Kidney (tissue), 14 donors: Measurements from ENCODE around the gene ZNF467. TPM values are rescaled to one million over a fixed set of nuclear protein-coding genes. Genes with fewer than 3 reads are reported as not detected.

ENCODE experiments used
- DNase-seq, 5 donors: peaks; one replicate each; pipeline ENCODE4 v3.0.0-alpha.2; 2013 to 2020
- FAIRE-seq: peaks from 2 replicates; lab custom pipeline; 2012; peaks lifted over from hg19 to GRCh38; lab: Jason Lieb, UNC
- H3K27ac ChIP-seq, 2 donors: one replicate each; pipeline ENCODE4 v1.7.0; 2013; ENCODE audit warnings: low read depth in 2 of 2, low read length in 2 of 2, inconsistent platforms in 1 of 2
- H3K27me3 ChIP-seq: one replicate; pipeline ENCODE4 v1.7.1; 2013; ENCODE audit warnings: low read length, inconsistent platforms; ENCODE audit not compliant: control insufficient read depth, insufficient read depth
- H3K36me3 ChIP-seq, 3 donors: one replicate each; pipeline versions ENCODE4 v1.7.0 to v1.7.1; 2013; ENCODE audit warnings: low read length in 3 of 3, control low read depth in 1 of 3, inconsistent platforms in 1 of 3; ENCODE audit not compliant: insufficient read depth in 3 of 3, control insufficient read depth in 2 of 3
- H3K4me1 ChIP-seq, 3 donors: one replicate each; pipeline versions ENCODE4 v1.7.0 to v1.7.1; 2013; ENCODE audit warnings: low read length in 3 of 3, inconsistent platforms in 1 of 3, low read depth in 1 of 3; ENCODE audit not compliant: control insufficient read depth in 2 of 3, insufficient read depth in 2 of 3
- H3K4me3 ChIP-seq, 3 donors: one replicate each; pipeline versions ENCODE4 v1.7.0 to v1.8.1; 2013; ENCODE audit warnings: low read length in 3 of 3, control low read depth in 1 of 3, inconsistent platforms in 1 of 3
- H3K9ac ChIP-seq, 3 donors: one replicate each; pipeline versions ENCODE4 v1.7.0 to v1.7.1; 2013; ENCODE audit warnings: low read length in 3 of 3, control low read depth in 1 of 3, inconsistent platforms in 1 of 3
- H3K9me3 ChIP-seq, 3 donors: one replicate each; pipeline versions ENCODE4 v1.7.0 to v1.7.1; 2013; ENCODE audit warnings: low read length in 3 of 3, control low read depth in 1 of 3, inconsistent platforms in 1 of 3; ENCODE audit not compliant: control insufficient read depth in 2 of 3, insufficient read depth in 1 of 3
- intact Hi-C: fragments of 100-400 bp; cut with DNase I; formaldehyde crosslinking; loops from one replicate; pipeline ENCODE4 v1.11.1; 2022
- polyA plus RNA-seq: library from polyadenylated mRNA; stranded (reverse); fragments of 350-450 nt; fragmentation: Illumina TruSeq; extraction: RNeasy Lipid Tissue Mini Kit (QIAGEN cat#74804); gene quantifications from one replicate; pipeline ENCODE4 v1.2.3, GENCODE V29; 2014; ENCODE audit warnings: low read depth, low replicate concordance; ENCODE audit not compliant: insufficient read depth
- total RNA-seq: library from RNA; stranded (reverse); fragmentation: NEBNext Ultra II Directional; extraction: Animal tissue kit (Norgen Biotek cat#: 25700); gene quantifications from one replicate; pipeline ENCODE4 v1.2.1, GENCODE V29; 2021
- TF ChIP-seq, protein P1 (sequence below): IDR thresholded peaks from 3 replicates; pipeline ENCODE4 v1.5.1; 2012; ENCODE audit warnings: mild to moderate bottlenecking, moderate library complexity, borderline replicate concordance; ENCODE audit not compliant: insufficient read depth; ENCODE audit errors: extremely low read depth
- donor health status: control.
- donor health status: control.
- donor health status: control.
- donor health status: control.
- donor health status: control.
- donor health status: DM: yes; HTN: yes; CAD: no.
- donor health status: Normal renal cell carcinoma (clear cell type).

ZNF467 gene
- total and polyA plus RNA-seq, 2 donors from 2014 or later: 15.0 to 24.5 TPM

DNA sequence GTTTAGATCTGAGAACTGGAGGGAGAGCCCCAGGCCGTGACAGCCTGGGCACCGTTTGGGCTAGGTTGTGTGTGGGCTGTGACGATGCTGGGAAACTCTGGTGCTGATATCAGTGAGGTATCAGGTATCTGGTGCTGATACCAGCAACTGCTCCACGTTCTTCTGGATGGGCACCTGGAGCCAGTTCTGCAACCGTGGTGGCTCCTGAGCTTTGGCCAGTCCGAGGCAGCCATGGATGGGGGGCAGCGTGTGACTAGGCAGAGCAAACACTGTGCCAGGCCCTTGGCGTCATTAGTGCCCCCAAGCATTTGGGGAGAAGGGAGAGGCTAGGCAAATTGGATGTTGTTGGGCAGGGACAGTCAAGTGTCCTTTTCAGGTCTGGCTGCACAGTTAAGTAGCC, 57.9 kb downstream of the ZNF467 start:
- Histone ChIP-seq H3K4me3 (peak overlapping the region; percentile 47 to 75 (median 72)), H3K27me3 (no peaks in the 10 kb centered on the region), H3K4me1 (peaks cover 0 to 21% (median 6%) of the 10 kb centered on the region in 3 donors), H3K9me3 (peaks cover 0 to under 1% (median 0%) of the 10 kb centered on the region in 3 donors), H3K36me3 (no peaks in the 10 kb centered on the region), H3K9ac (peak overlapping the region in 1 of 3 donors; percentile 72), H3K27ac (no peak overlapping the region)
- TF ChIP-seq, protein P1, sequence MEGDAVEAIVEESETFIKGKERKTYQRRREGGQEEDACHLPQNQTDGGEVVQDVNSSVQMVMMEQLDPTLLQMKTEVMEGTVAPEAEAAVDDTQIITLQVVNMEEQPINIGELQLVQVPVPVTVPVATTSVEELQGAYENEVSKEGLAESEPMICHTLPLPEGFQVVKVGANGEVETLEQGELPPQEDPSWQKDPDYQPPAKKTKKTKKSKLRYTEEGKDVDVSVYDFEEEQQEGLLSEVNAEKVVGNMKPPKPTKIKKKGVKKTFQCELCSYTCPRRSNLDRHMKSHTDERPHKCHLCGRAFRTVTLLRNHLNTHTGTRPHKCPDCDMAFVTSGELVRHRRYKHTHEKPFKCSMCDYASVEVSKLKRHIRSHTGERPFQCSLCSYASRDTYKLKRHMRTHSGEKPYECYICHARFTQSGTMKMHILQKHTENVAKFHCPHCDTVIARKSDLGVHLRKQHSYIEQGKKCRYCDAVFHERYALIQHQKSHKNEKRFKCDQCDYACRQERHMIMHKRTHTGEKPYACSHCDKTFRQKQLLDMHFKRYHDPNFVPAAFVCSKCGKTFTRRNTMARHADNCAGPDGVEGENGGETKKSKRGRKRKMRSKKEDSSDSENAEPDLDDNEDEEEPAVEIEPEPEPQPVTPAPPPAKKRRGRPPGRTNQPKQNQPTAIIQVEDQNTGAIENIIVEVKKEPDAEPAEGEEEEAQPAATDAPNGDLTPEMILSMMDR: no peak
- FAIRE-seq (no peak), DNase-seq (peak in 1 of 5 donors; percentile 10)
- intact Hi-C loops: no loop called here

DNA sequence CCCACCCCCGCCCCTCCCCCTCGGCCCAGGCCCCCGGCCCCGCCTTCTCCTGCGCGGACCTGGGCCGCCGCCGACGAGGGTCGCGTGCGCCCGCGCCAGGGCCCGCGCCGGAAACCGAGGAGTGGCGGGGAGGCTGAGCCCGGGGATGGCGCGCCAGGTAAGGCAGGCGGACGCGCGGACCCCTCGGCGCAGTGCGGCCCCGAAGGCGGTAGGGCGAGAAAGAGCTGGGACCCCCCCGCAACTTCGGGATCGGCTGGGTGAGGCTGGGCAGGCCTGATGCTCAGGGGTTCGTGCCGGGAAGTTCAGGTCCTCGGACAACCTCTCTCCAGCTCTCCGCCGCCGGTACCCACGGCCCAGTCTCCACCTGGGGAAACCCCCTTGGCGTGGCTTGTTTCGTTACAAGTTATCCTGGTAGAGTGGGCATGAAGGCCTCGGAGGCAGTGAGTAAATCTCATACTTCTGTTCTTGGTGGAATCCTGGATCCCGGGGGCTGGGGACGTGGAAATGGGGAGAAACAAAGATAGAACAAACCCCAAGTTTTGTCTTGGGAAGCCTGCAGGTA, 58.4 kb downstream of the ZNF467 start:
- H3K36me3 ChIP-seq: no peaks in the 10 kb centered on the region
- no peak for FAIRE-seq
- TF ChIP-seq, protein P1: no peak
- no peaks in the 10 kb centered on the region for H3K27me3 ChIP-seq
- H3K4me3 ChIP-seq: peak overlapping the region; percentile 47 to 75 (median 72)
- H3K27ac ChIP-seq: peak overlapping the region in 1 of 2 donors; percentile 51
- H3K9me3 ChIP-seq: peaks cover 0 to 3% (median 0%) of the 10 kb centered on the region in 3 donors
- intact Hi-C loops: no loop called here
- DNase-seq: peak in 1 of 5 donors; percentile 88
- peaks cover 0 to 17% (median 2%) of the 10 kb centered on the region in 3 donors for H3K4me1 ChIP-seq
- H3K9ac ChIP-seq: peak overlapping the region; percentile 22 to 72 (median 72)

Other genes with a start within 250 kb of the ZNF467 start
- gene ZNF862, start 64.8 kb upstream of the ZNF467 start, total RNA-seq: 29.1 TPM
- gene ZNF862, start 64.8 kb upstream of the ZNF467 start, polyA plus RNA-seq: 5.7 TPM
- 19.8 TPM for gene ATP6V0E2, start 100.4 kb upstream of the ZNF467 start, total RNA-seq
- gene ATP6V0E2, start 100.4 kb upstream of the ZNF467 start, polyA plus RNA-seq: 138 TPM